Neural cell (in vitro differentiated cells): ENCODE data around the gene B4GALT5. TPM values are rescaled to one million over a fixed set of nuclear protein-coding genes. Genes with fewer than 3 reads are reported as not detected.

Experiments
- H2AFZ ChIP-seq: fragments of 200-600, 300-800 bp; sonication (generic), shearing (Covaris generic); 2 replicates; pipeline ENCODE4 v1.6.0; 2014; ENCODE audit warnings: low read depth, mild to moderate bottlenecking, antibody characterized with exemption, low read length, moderate library complexity
- H3F3A ChIP-seq: fragments of 200-600 bp; shearing (Covaris generic); 2 replicates; pipeline ENCODE4 v1.6.1; 2016; ENCODE audit warnings: mild to moderate bottlenecking, moderate library complexity, mixed read lengths, antibody characterized with exemption, low read length; ENCODE audit not compliant: insufficient read depth, poor library complexity, severe bottlenecking
- H3K27ac ChIP-seq: fragments of 200-600, 300-800 bp; sonication (generic), shearing (Covaris generic); 2 replicates; pipeline ENCODE4 v1.5.1; 2014; ENCODE audit warnings: mild to moderate bottlenecking, low read length, moderate library complexity
- H3K27me3 ChIP-seq: fragments of 300-800, 200-600 bp; sonication (generic), shearing (Covaris generic); 2 replicates; pipeline ENCODE4 v1.6.0; 2014; ENCODE audit warnings: mild to moderate bottlenecking, low read depth, low read length, moderate library complexity; ENCODE audit not compliant: insufficient read depth
- H3K36me3 ChIP-seq: fragments of 300-800, 200-600 bp; sonication (generic), shearing (Covaris generic); 2 replicates; pipeline ENCODE4 v1.5.1; 2014; ENCODE audit warnings: mild to moderate bottlenecking, antibody characterized with exemption, low read length, moderate library complexity; ENCODE audit not compliant: insufficient read depth
- H3K4me2 ChIP-seq: fragments of 300-800, 200-600 bp; sonication (generic), shearing (Covaris generic); 2 replicates; pipeline ENCODE4 v1.6.0; 2014; ENCODE audit warnings: mild to moderate bottlenecking, low read length
- H3K4me3 ChIP-seq: fragments of 300-800, 200-600 bp; sonication (generic), shearing (Covaris generic); 2 replicates; pipeline ENCODE4 v1.5.1; 2014; ENCODE audit warnings: mild to moderate bottlenecking, low read length, moderate library complexity
- H3K79me2 ChIP-seq: fragments of 200-600 bp; shearing (Covaris generic); replicated peaks from 2 replicates; pipeline ENCODE4 v1.6.0; 2014; ENCODE audit warnings: mild to moderate bottlenecking, low read length, moderate library complexity; ENCODE audit not compliant: insufficient read depth
- H3K9ac ChIP-seq: fragments of 300-800, 200-600 bp; sonication (generic), shearing (Covaris generic); 2 replicates; pipeline ENCODE4 v1.6.1; 2016; ENCODE audit warnings: mild to moderate bottlenecking, low read length, mixed read lengths
- H3K9me2 ChIP-seq: fragments of 200-600 bp; shearing (Covaris generic); 2 replicates; pipeline ENCODE4 v1.6.1; 2016; ENCODE audit warnings: mild to moderate bottlenecking, low read length, mixed read lengths; ENCODE audit not compliant: insufficient read depth
- H3K9me3 ChIP-seq: fragments of 200-600, 300-800 bp; sonication (generic), shearing (Covaris generic); 2 replicates; pipeline ENCODE4 v1.6.1; 2016; ENCODE audit warnings: mild to moderate bottlenecking, mixed run types, low read length, moderate library complexity, mixed read lengths
- H4K20me1 ChIP-seq: fragments of 200-600 bp; shearing (Covaris generic); 2 replicates; pipeline ENCODE4 v1.6.1; 2016; ENCODE audit warnings: mild to moderate bottlenecking, mixed run types; ENCODE audit not compliant: insufficient read depth
- CTCF ChIP-seq: fragments of 450-650 bp; IDR thresholded peaks from 2 replicates; pipeline ENCODE4 v1.5.1; 2014; ENCODE audit warnings: antibody characterized with exemption, mild to moderate bottlenecking, moderate library complexity; ENCODE audit not compliant: poor library complexity, severe bottlenecking
- EP300 ChIP-seq: fragments of 450-650 bp; conservative IDR thresholded peaks from 2 replicates; pipeline ENCODE4 v1.6.1; 2014; ENCODE audit warnings: antibody characterized with exemption, mild to moderate bottlenecking, moderate library complexity; ENCODE audit not compliant: poor library complexity, severe bottlenecking
- EZH2 ChIP-seq: fragments of 200-600, 300-800 bp; shearing (Covaris generic), sonication (generic); IDR thresholded peaks from 2 replicates; pipeline ENCODE4 v1.6.1; 2014; ENCODE audit warnings: antibody characterized with exemption, low read length, borderline replicate concordance, mild to moderate bottlenecking; ENCODE audit not compliant: insufficient read depth, poor library complexity, severe bottlenecking
- MXI1 ChIP-seq: fragments of 450-650 bp; conservative IDR thresholded peaks from 2 replicates; pipeline ENCODE4 v1.6.1; 2014; ENCODE audit warnings: antibody characterized with exemption, mild to moderate bottlenecking; ENCODE audit not compliant: poor library complexity, severe bottlenecking
- POLR2AphosphoS5 ChIP-seq: IDR thresholded peaks from 2 replicates; pipeline ENCODE4 v1.6.1; 2012
- RAD21 ChIP-seq: fragments of 450-650 bp; conservative IDR thresholded peaks from 2 replicates; pipeline ENCODE4 v1.6.1; 2014; ENCODE audit warnings: antibody characterized with exemption, mild to moderate bottlenecking, moderate library complexity
- REST ChIP-seq: IDR thresholded peaks from 2 replicates; pipeline ENCODE4 v1.6.1; 2012; ENCODE audit warnings: borderline replicate concordance
- SMC3 ChIP-seq: fragments of 450-650 bp; conservative IDR thresholded peaks from 2 replicates; pipeline ENCODE4 v1.6.1; 2014; ENCODE audit warnings: antibody characterized with exemption, mild to moderate bottlenecking, moderate library complexity; ENCODE audit not compliant: poor library complexity
- TAF1 ChIP-seq: IDR thresholded peaks from 2 replicates; pipeline ENCODE4 v1.6.1; 2012; ENCODE audit warnings: low read depth
- polyA plus RNA-seq: library from polyadenylated mRNA; depleted of rRNA; stranded (reverse); fragments of >200 nt; gene quantifications from 2 replicates; pipeline ENCODE4 v1.2.3, GENCODE V29; 2014

Gene B4GALT5
- polyA plus RNA-seq, 1 donor from 2014 or later, result 34.7 TPM

GRCh38 chr20:49679634-49680033 is 34.0 kb downstream of the B4GALT5 start:
- TF ChIP-seq RAD21 (no peak), EZH2 (no peak), EP300 (no peak), POLR2AphosphoS5 (no peak)
- no peak overlapping the region for H3K9ac ChIP-seq
- no peak overlapping the region for H3K4me2 ChIP-seq
- no peaks in the 10 kb centered on the region for H3F3A ChIP-seq
- H3K27me3 ChIP-seq, result no peaks in the 10 kb centered on the region
- no peaks in the 10 kb centered on the region for H3K36me3 ChIP-seq
- no peak overlapping the region for H2AFZ ChIP-seq
- no peaks in the 10 kb centered on the region for H3K9me3 ChIP-seq
- no peak overlapping the region for H3K4me3 ChIP-seq
- H4K20me1 ChIP-seq, result no peaks in the 10 kb centered on the region
- H3K79me2 ChIP-seq, result peaks cover 28% of the 10 kb centered on the region
- no peak overlapping the region for H3K27ac ChIP-seq
- no peaks in the 10 kb centered on the region for H3K9me2 ChIP-seq

- no peaks in the 10 kb centered on the region for H3F3A ChIP-seq
- H3K4me3 ChIP-seq, result no peak overlapping the region
- no peaks in the 10 kb centered on the region for H3K36me3 ChIP-seq
- no peaks in the 10 kb centered on the region for H3K27me3 ChIP-seq
- H3K27ac ChIP-seq, result no peak overlapping the region
- H3K4me2 ChIP-seq, result no peak overlapping the region
- no peak overlapping the region for H2AFZ ChIP-seq
- TF ChIP-seq TAF1 (no peak), EP300 (no peak), REST (no peak), SMC3 (no peak), MXI1 (no peak), CTCF (no peak), EZH2 (no peak), RAD21 (no peak), POLR2AphosphoS5 (no peak)
- no peaks in the 10 kb centered on the region for H3K9me3 ChIP-seq
- H3K9ac ChIP-seq, result no peak overlapping the region
- no peaks in the 10 kb centered on the region for H4K20me1 ChIP-seq
- H3K9me2 ChIP-seq, result no peaks in the 10 kb centered on the region
- H3K79me2 ChIP-seq, result peaks cover 28% of the 10 kb centered on the region
Observed at GRCh38 chr20:49677777-49678758, 35.6 kb downstream of the B4GALT5 start.
